Endothelial cell (in vitro differentiated cells): Measurements from ENCODE around the gene KLRB1. TPM values are rescaled to one million over a fixed set of nuclear protein-coding genes. Genes with fewer than 3 reads are reported as not detected.
"Not testable (repeated sequence)": the region's sequence is repeated elsewhere in the genome, so short reads cannot be mapped to it uniquely, and the experiment has no call there.

ENCODE experiments used
- DNase-seq: peaks from one replicate; pipeline ENCODE4 v3.0.0; 2021; ENCODE audit warnings: low spot score
- H3K27ac Mint-ChIP-seq: one replicate; pipeline ENCODE4 v1.8.0; 2021; ENCODE audit warnings: mixed read lengths, inconsistent platforms; ENCODE audit not compliant: unreplicated experiment
- H3K27me3 Mint-ChIP-seq: one replicate; pipeline ENCODE4 v1.8.0; 2021; ENCODE audit warnings: mild to moderate bottlenecking, moderate library complexity, mixed read lengths, inconsistent platforms; ENCODE audit not compliant: unreplicated experiment
- H3K36me3 Mint-ChIP-seq: one replicate; pipeline ENCODE4 v1.8.0; 2021; ENCODE audit warnings: mild to moderate bottlenecking, low read depth, mixed read lengths, inconsistent platforms; ENCODE audit not compliant: unreplicated experiment
- H3K4me1 Mint-ChIP-seq: one replicate; pipeline ENCODE4 v1.8.0; 2021; ENCODE audit warnings: mild to moderate bottlenecking, mixed read lengths, inconsistent platforms; ENCODE audit not compliant: unreplicated experiment
- H3K4me3 Mint-ChIP-seq: one replicate; pipeline ENCODE4 v1.8.0; 2021; ENCODE audit warnings: mild to moderate bottlenecking, mixed read lengths, inconsistent platforms; ENCODE audit not compliant: unreplicated experiment
- H3K9me3 Mint-ChIP-seq: one replicate; pipeline ENCODE4 v1.8.0; 2021; ENCODE audit warnings: mixed read lengths, inconsistent platforms; ENCODE audit not compliant: unreplicated experiment
- total RNA-seq: library from RNA; stranded (reverse); fragmentation: NEBNext Ultra II Directional; extraction: Animal tissue kit (Norgen Biotek cat#: 25700); gene quantifications from one replicate; pipeline ENCODE4 v1.2.1, GENCODE V29; 2021; ENCODE audit not compliant: unreplicated experiment
- TF ChIP-seq, protein P1 (sequence below): fragments of 200-600 bp; sonication (generic); IDR thresholded peaks from one replicate; pipeline ENCODE4 v1.5.0; 2021; ENCODE audit warnings: antibody characterized with exemption; ENCODE audit not compliant: unreplicated experiment

Gene KLRB1
- total RNA-seq, 1 donor from 2014 or later = not detected

- Mint-ChIP-seq H3K4me1 (no peaks in the 10 kb centered on the region), H3K27me3 (no peaks in the 10 kb centered on the region), H3K4me3 (no peak overlapping the region), H3K27ac (no peak overlapping the region), H3K9me3 (no peaks in the 10 kb centered on the region), H3K36me3 (no peaks in the 10 kb centered on the region)
- DNase-seq = no peak
- TF ChIP-seq, protein P1, sequence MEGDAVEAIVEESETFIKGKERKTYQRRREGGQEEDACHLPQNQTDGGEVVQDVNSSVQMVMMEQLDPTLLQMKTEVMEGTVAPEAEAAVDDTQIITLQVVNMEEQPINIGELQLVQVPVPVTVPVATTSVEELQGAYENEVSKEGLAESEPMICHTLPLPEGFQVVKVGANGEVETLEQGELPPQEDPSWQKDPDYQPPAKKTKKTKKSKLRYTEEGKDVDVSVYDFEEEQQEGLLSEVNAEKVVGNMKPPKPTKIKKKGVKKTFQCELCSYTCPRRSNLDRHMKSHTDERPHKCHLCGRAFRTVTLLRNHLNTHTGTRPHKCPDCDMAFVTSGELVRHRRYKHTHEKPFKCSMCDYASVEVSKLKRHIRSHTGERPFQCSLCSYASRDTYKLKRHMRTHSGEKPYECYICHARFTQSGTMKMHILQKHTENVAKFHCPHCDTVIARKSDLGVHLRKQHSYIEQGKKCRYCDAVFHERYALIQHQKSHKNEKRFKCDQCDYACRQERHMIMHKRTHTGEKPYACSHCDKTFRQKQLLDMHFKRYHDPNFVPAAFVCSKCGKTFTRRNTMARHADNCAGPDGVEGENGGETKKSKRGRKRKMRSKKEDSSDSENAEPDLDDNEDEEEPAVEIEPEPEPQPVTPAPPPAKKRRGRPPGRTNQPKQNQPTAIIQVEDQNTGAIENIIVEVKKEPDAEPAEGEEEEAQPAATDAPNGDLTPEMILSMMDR = no peak
Observed at GRCh38 chr12:9598363-9598762, 9.4 kb downstream of the KLRB1 start.

- no peaks in the 10 kb centered on the region for H3K27me3 Mint-ChIP-seq
- no peaks in the 10 kb centered on the region for H3K4me1 Mint-ChIP-seq
- H3K36me3 Mint-ChIP-seq = no peaks in the 10 kb centered on the region
- H3K27ac Mint-ChIP-seq = no peak overlapping the region
- no peaks in the 10 kb centered on the region for H3K9me3 Mint-ChIP-seq
- DNase-seq = no peak
- no peak overlapping the region for H3K4me3 Mint-ChIP-seq
- TF ChIP-seq, protein P1 = no peak
Observed at GRCh38 chr12:9597365-9597764, 10.4 kb downstream of the KLRB1 start.

DNA sequence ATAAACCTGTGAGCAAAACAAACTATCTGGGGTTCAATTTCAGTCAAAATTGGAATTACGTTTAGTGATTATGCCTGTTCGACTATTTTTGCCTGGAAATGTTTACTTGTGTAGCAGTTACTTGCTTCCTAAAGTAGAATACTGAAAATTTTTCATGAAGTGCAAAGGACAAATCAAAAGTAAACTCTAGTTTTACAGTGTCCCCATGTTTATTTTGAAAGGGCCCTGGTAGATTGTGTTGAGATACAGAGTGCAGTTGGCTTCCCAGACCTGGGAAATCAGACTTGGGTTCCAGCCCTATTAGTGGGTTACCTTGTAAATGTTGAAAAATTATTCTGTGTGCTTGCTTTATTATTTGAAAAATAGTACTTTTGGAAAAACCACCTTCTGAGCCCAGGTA, 17.3 kb downstream of the KLRB1 start:
- DNase-seq = no peak
- H3K36me3 Mint-ChIP-seq = no peaks in the 10 kb centered on the region
- no peaks in the 10 kb centered on the region for H3K27me3 Mint-ChIP-seq
- H3K27ac Mint-ChIP-seq = no peak overlapping the region
- no peaks in the 10 kb centered on the region for H3K9me3 Mint-ChIP-seq
- TF ChIP-seq, protein P1 = no peak
- H3K4me3 Mint-ChIP-seq = no peak overlapping the region
- no peaks in the 10 kb centered on the region for H3K4me1 Mint-ChIP-seq

DNA sequence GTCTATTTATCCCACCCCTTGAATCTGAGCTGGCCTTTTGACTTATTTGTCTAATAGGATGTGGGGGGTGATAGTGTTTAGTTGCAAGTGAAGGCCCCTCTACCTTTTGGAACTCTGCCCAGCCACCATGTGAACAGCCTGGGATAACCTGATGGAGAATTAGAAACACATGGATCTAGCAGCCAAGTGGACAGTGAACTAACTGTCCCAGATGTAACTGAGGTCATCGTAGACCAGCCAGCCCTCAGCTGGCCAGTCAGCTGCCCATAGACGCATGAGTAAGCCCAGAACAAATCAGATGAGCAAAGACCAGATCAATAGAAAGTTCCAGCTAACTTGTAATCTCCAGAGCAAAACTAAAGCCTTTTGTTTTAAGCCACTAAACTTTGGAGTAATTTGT, 19.0 kb downstream of the KLRB1 start:
- H3K27me3 Mint-ChIP-seq = no peaks in the 10 kb centered on the region
- no peak overlapping the region for H3K27ac Mint-ChIP-seq
- TF ChIP-seq, protein P1 = no peak
- no peak for DNase-seq
- H3K9me3 Mint-ChIP-seq = no peaks in the 10 kb centered on the region
- no peaks in the 10 kb centered on the region for H3K4me1 Mint-ChIP-seq
- no peaks in the 10 kb centered on the region for H3K36me3 Mint-ChIP-seq
- no peak overlapping the region for H3K4me3 Mint-ChIP-seq

- H3K27ac Mint-ChIP-seq = no peak overlapping the region
- no peaks in the 10 kb centered on the region for H3K4me1 Mint-ChIP-seq
Observed at GRCh38 chr12:9587987-9588600, 19.6 kb downstream of the KLRB1 start.

GRCh38 chr12:9577729-9578128, 30.0 kb downstream of the KLRB1 start:
- H3K27me3 Mint-ChIP-seq, H3K27ac Mint-ChIP-seq, DNase-seq, H3K4me1 Mint-ChIP-seq, H3K4me3 Mint-ChIP-seq, H3K36me3 Mint-ChIP-seq, H3K9me3 Mint-ChIP-seq: not testable (repeated sequence)

More at GRCh38 chr12:9587987-9588600, 19.6 kb downstream of the KLRB1 start:
- Mint-ChIP-seq H3K36me3 (no peaks in the 10 kb centered on the region), H3K4me3 (no peak overlapping the region), H3K9me3 (no peaks in the 10 kb centered on the region), H3K27me3 (no peaks in the 10 kb centered on the region)
- TF ChIP-seq, protein P1 = no peak
- no peak for DNase-seq

GRCh38 chr12:9567151-9567550, 40.6 kb downstream of the KLRB1 start:
- not testable (repeated sequence) for H3K27me3 Mint-ChIP-seq, H3K36me3 Mint-ChIP-seq, H3K9me3 Mint-ChIP-seq, DNase-seq, H3K4me1 Mint-ChIP-seq, H3K27ac Mint-ChIP-seq, H3K4me3 Mint-ChIP-seq

DNA sequence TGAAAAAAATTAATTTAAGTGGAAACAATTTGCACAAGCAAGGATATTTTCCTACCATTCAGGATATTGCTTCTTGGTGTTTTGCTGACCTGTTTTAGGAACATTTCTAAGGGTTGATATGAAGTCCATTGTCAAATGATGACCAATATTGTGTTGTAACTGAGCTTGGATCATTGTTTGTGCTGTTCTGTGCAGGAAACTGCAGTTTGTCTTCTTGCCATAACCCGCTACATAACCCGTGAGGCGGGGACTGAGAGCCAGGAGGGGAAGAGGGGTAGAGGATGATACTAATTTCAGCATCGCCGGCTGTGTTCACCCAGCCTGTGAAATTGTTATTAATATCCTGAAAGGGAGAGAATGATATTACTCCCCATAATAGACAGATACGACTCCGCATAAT, 41.6 kb downstream of the KLRB1 start:
- H3K9me3 Mint-ChIP-seq, H3K27me3 Mint-ChIP-seq, H3K36me3 Mint-ChIP-seq, DNase-seq, H3K4me1 Mint-ChIP-seq, H3K4me3 Mint-ChIP-seq, H3K27ac Mint-ChIP-seq: not testable (repeated sequence)
